ENCODE data around the gene CAMSAP1.

GRCh38 chr9:135874859-135875258 is 32.5 kb downstream of the CAMSAP1 start:
- no peak for TF ChIP-seq CTCF (conservative IDR thresholded peaks at IDR 0.05)
- no peak for TF ChIP-seq ZFX (IDR thresholded peaks at IDR 0.05)

Measured in C4-2B (cell line).